ENCODE results near the gene PKM. TPM values are rescaled to one million over a fixed set of nuclear protein-coding genes. Genes with fewer than 3 reads are reported as not detected.
A peak's percentile ranks its signal among the peaks of the same experiment; 100 is the strongest.

PKM gene
- total and polyA plus RNA-seq, 9 of the 15 experiments (the other 6 are each of a cell fraction or from before 2014, with no cell fraction given) = 140 to 825 (median 383) TPM

DNA sequence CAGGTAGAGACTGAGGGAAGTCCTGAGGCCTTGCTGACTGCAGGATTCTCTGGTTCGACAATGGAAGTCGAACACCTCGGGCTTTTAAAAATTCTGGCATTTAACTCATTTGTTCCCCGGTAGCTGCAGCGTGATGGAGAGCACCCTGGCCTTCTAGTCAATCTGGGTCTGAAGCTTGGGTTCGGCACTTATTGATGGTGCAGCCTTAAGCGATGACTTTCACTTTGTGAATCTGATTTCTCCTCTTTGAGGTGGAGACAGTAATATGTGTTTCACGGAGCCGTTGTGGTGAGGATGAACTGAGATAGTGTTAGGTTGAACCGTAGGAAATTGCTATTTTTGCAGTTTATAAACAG, 42.0 kb upstream of the PKM start (continued):
- TF ChIP-seq ZNF318 (IDR thresholded peaks at IDR 0.05; ENCODE audit: borderline replicate concordance in 1 of 2, low read depth in 1 of 2) = no peak
- no peak for TF ChIP-seq E2F6 (IDR thresholded peaks at IDR 0.05; ENCODE audit: borderline replicate concordance in 1 of 2, extremely low read depth in 1 of 2, insufficient read depth in 1 of 2, insufficient read length in 1 of 2, low read depth in 1 of 2, low read length in 1 of 2, poor library complexity in 1 of 2, severe bottlenecking in 1 of 2)
- no peak for TF ChIP-seq MAFF (IDR thresholded peaks at IDR 0.05; ENCODE audit: low read length)
- no peak for TF ChIP-seq ZNF431 (CRISPR knock-in tag; IDR thresholded peaks at IDR 0.05)
- TF ChIP-seq POLR2A (conservative IDR thresholded peaks at IDR 0.05) = 0 out of 2 replicates have a peak, but pooled peaks have one; percentile 13
- no peak for TF ChIP-seq ZNF551 (CRISPR knock-in tag; IDR thresholded peaks at IDR 0.05)
- no peak for TF ChIP-seq ZNF174 (CRISPR knock-in tag; IDR thresholded peaks at IDR 0.05)
- no peak for TF ChIP-seq BCOR (IDR thresholded peaks at IDR 0.05)
- TF ChIP-seq, protein P1, sequence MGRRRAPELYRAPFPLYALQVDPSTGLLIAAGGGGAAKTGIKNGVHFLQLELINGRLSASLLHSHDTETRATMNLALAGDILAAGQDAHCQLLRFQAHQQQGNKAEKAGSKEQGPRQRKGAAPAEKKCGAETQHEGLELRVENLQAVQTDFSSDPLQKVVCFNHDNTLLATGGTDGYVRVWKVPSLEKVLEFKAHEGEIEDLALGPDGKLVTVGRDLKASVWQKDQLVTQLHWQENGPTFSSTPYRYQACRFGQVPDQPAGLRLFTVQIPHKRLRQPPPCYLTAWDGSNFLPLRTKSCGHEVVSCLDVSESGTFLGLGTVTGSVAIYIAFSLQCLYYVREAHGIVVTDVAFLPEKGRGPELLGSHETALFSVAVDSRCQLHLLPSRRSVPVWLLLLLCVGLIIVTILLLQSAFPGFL (CRISPR knock-in tag; IDR thresholded peaks at IDR 0.05) = no peak
- TF ChIP-seq ZNF717 (CRISPR knock-in tag; IDR thresholded peaks at IDR 0.05) = no peak
- no peak for TF ChIP-seq TSC22D4 (tag; IDR thresholded peaks at IDR 0.05)
- no peak for TF ChIP-seq HDAC2 (IDR thresholded peaks at IDR 0.05)
- TF ChIP-seq EP400 (IDR thresholded peaks at IDR 0.05) = peak; percentile 13; the same call in 1 of the 2 replicates
- no peak for TF ChIP-seq MEF2D (tag; conservative IDR thresholded peaks at IDR 0.05; ENCODE audit: low read depth)
- TF ChIP-seq ID3 (CRISPR knock-in tag; IDR thresholded peaks at IDR 0.05) = no peak
- no peak for TF ChIP-seq ID3 (tag; IDR thresholded peaks at IDR 0.05)
- TF ChIP-seq MAFG (tag; conservative IDR thresholded peaks at IDR 0.05) = 0 out of 2 replicates have a peak, but pooled peaks have one; percentile 15
